Progenitor cell of endocrine pancreas (in vitro differentiated cells): ENCODE results near the gene VPS51. TPM values are rescaled to one million over a fixed set of nuclear protein-coding genes. Genes with fewer than 3 reads are reported as not detected.

ENCODE experiments used
- DNase-seq: peaks from one replicate; pipeline ENCODE4 v3.0.0; 2021; ENCODE audit warnings: low spot score; ENCODE audit not compliant: unreplicated experiment
- H3K27ac Mint-ChIP-seq: 2 replicates; pipeline ENCODE4 v1.8.0; 2021; ENCODE audit warnings: mild to moderate bottlenecking, moderate library complexity, mixed read lengths
- H3K27me3 Mint-ChIP-seq: 2 replicates; pipeline ENCODE4 v1.8.0; 2021; ENCODE audit warnings: mixed read lengths
- H3K36me3 Mint-ChIP-seq: 2 replicates; pipeline ENCODE4 v1.8.0; 2022; ENCODE audit warnings: mixed read lengths; ENCODE audit not compliant: insufficient read depth
- H3K4me1 Mint-ChIP-seq: 2 replicates; pipeline ENCODE4 v1.8.0; 2021; ENCODE audit warnings: low read depth, mixed read lengths
- H3K4me3 Mint-ChIP-seq: 2 replicates; pipeline ENCODE4 v1.8.0; 2021; ENCODE audit warnings: low read depth, mild to moderate bottlenecking, moderate library complexity, mixed read lengths
- H3K9me3 Mint-ChIP-seq: 2 replicates; pipeline ENCODE4 v1.8.0; 2021; ENCODE audit warnings: low read depth, mixed read lengths
- CTCF ChIP-seq: fragments of 200-600 bp; sonication (generic); IDR thresholded peaks from one replicate; pipeline ENCODE4 v1.5.0; 2021; ENCODE audit warnings: antibody characterized with exemption, mild to moderate bottlenecking; ENCODE audit not compliant: unreplicated experiment
- total RNA-seq: library from RNA; stranded (reverse); gene quantifications from 2 replicates; pipeline ENCODE4 v1.2.1, GENCODE V29; 2021

Gene VPS51
- total RNA-seq, 1 donor from 2014 or later: 112 TPM

- Mint-ChIP-seq H3K4me1 (peaks cover 11% of the 10 kb centered on the region), H3K36me3 (peaks cover 11% of the 10 kb centered on the region), H3K27ac (no peak overlapping the region), H3K27me3 (no peaks in the 10 kb centered on the region), H3K9me3 (no peaks in the 10 kb centered on the region), H3K4me3 (no peak overlapping the region)
- no peak for DNase-seq
- TF ChIP-seq CTCF: no peak
These were observed 18.6 kb downstream of the VPS51 start for GRCh38 chr11:65114538-65115171.

- H3K27ac Mint-ChIP-seq: peak overlapping the region; percentile 33
- no peak for DNase-seq
- peaks cover 11% of the 10 kb centered on the region for H3K36me3 Mint-ChIP-seq
- peak overlapping the region; percentile 86 for H3K4me3 Mint-ChIP-seq
- peaks cover 11% of the 10 kb centered on the region for H3K4me1 Mint-ChIP-seq
- no peak for TF ChIP-seq CTCF
- no peaks in the 10 kb centered on the region for H3K9me3 Mint-ChIP-seq
- H3K27me3 Mint-ChIP-seq: no peaks in the 10 kb centered on the region
These were observed 19.5 kb downstream of the VPS51 start for GRCh38 chr11:65115361-65116082.

- Mint-ChIP-seq H3K9me3 (no peaks in the 10 kb centered on the region), H3K27me3 (no peaks in the 10 kb centered on the region), H3K27ac (peak overlapping the region; percentile 95), H3K36me3 (peaks cover 17% of the 10 kb centered on the region), H3K4me1 (peaks cover 16% of the 10 kb centered on the region), H3K4me3 (peak overlapping the region; percentile 86)
- TF ChIP-seq CTCF: no peak
- no peak for DNase-seq
These were observed 20.6 kb downstream of the VPS51 start for GRCh38 chr11:65116370-65117205.

- peak within 1 kb of the TSS; percentile 97 for H3K27ac Mint-ChIP-seq
- H3K36me3 Mint-ChIP-seq: peaks cover 17% of the 10 kb centered on the region
- TF ChIP-seq CTCF: peak; percentile 91
- peak; percentile 98 for DNase-seq
- H3K27me3 Mint-ChIP-seq: no peaks in the 10 kb centered on the region
- peaks cover 20% of the 10 kb centered on the region for H3K4me1 Mint-ChIP-seq
- peak within 1 kb of the TSS; percentile 86 for H3K4me3 Mint-ChIP-seq
- no peaks in the 10 kb centered on the region for H3K9me3 Mint-ChIP-seq
These were observed 21.4 kb downstream of the VPS51 start, which contains the start of gene ZNHIT2 for GRCh38 chr11:65117206-65118096. TSS of gene ZNHIT2 (minus strand) at chr11:65117701. CDS start at chr11:65117653, 48 bp downstream.
